ENCODE results near the gene TRAPPC3.

Gene TRAPPC3

GRCh38 chr1:36106269-36106668 is 43.0 kb downstream of the TRAPPC3 start:
- H3K18ac ChIP-seq (ENCODE audit: low read length), result no peak overlapping the region
- no peak overlapping the region for H3K9ac ChIP-seq (ENCODE audit: low read length)
- H2BK12ac ChIP-seq (ENCODE audit: low read length), result no peak overlapping the region
- WGBS (ENCODE audit: extremely low coverage, insufficient coverage, insufficient read length), result no CpG with 5 or more reads among the region's 5 CpGs
- H4K8ac ChIP-seq (ENCODE audit: low read depth, low read length), result no peak overlapping the region
- H3K4me2 ChIP-seq (ENCODE audit: low read length), result no peak overlapping the region
- H3K36me3 ChIP-seq (ENCODE audit: control insufficient read depth in 1 of 2, insufficient read depth in 2 of 2, low read length in 2 of 2), result no peaks in the 10 kb centered on the region
- no peaks in the 10 kb centered on the region for H3K9me3 ChIP-seq (ENCODE audit: insufficient read depth, low read depth, low read length)
- no peak overlapping the region for H3K4ac ChIP-seq (ENCODE audit: low read depth, low read length)
- no peak overlapping the region for H3K27ac ChIP-seq (ENCODE audit: low read depth, low read length)
- H3K4me3 ChIP-seq (ENCODE audit: low read depth, low read length), result no peak overlapping the region
- H3K27me3 ChIP-seq (ENCODE audit: insufficient read depth, low read length), result no peaks in the 10 kb centered on the region
- no peak overlapping the region for H2AK5ac ChIP-seq (ENCODE audit: low read length)
- peaks cover 11% of the 10 kb centered on the region for H3K79me1 ChIP-seq (ENCODE audit: low read length)
- no peak overlapping the region for H3K14ac ChIP-seq (ENCODE audit: low read length)
- no peak overlapping the region for H2BK120ac ChIP-seq (ENCODE audit: insufficient read depth, low read length, poor library complexity)
- no peaks in the 10 kb centered on the region for H3K79me2 ChIP-seq (ENCODE audit: control insufficient read depth, insufficient read depth, low read length, poor library complexity)
- no peak overlapping the region for H3K23ac ChIP-seq (ENCODE audit: low read length)
- peaks cover 10 to 21% of the 10 kb centered on the region in 2 experiments for H3K4me1 ChIP-seq (ENCODE audit: control insufficient read depth in 1 of 2, insufficient read depth in 2 of 2, low read length in 2 of 2)
- H4K91ac ChIP-seq (ENCODE audit: low read depth, low read length), result no peak overlapping the region
- H2AFZ ChIP-seq (ENCODE audit: insufficient read depth, low read length, poor library complexity), result no peak overlapping the region
- H4K12ac ChIP-seq (ENCODE audit: low read depth, low read length), result no peak overlapping the region
- H2BK5ac ChIP-seq (ENCODE audit: low read depth, low read length, poor library complexity), result no peak overlapping the region
- no peak for DNase-seq

GRCh38 chr1:36101546-36101945 is 47.7 kb downstream of the TRAPPC3 start:
- H4K8ac ChIP-seq (ENCODE audit: low read depth, low read length), result no peak overlapping the region
- H2BK120ac ChIP-seq (ENCODE audit: insufficient read depth, low read length, poor library complexity), result no peak overlapping the region
- WGBS (ENCODE audit: extremely low coverage, insufficient coverage, insufficient read length), result no CpG with 5 or more reads among the region's 5 CpGs
- H3K36me3 ChIP-seq (ENCODE audit: control insufficient read depth in 1 of 2, insufficient read depth in 2 of 2, low read length in 2 of 2), result no peaks in the 10 kb centered on the region
- no peak overlapping the region for H3K23ac ChIP-seq (ENCODE audit: low read length)
- no peak overlapping the region for H3K4me3 ChIP-seq (ENCODE audit: low read depth, low read length)
- no peak overlapping the region for H3K4ac ChIP-seq (ENCODE audit: low read depth, low read length)
- DNase-seq, result no peak
- H3K14ac ChIP-seq (ENCODE audit: low read length), result no peak overlapping the region
- H3K4me1 ChIP-seq (ENCODE audit: control insufficient read depth in 1 of 2, insufficient read depth in 2 of 2, low read length in 2 of 2), result peaks cover 0 to 2% of the 10 kb centered on the region in 2 experiments
- no peak overlapping the region for H3K27ac ChIP-seq (ENCODE audit: low read depth, low read length)
- H4K12ac ChIP-seq (ENCODE audit: low read depth, low read length), result no peak overlapping the region
- no peak overlapping the region for H2AFZ ChIP-seq (ENCODE audit: insufficient read depth, low read length, poor library complexity)
- no peak overlapping the region for H3K9ac ChIP-seq (ENCODE audit: low read length)
- no peak overlapping the region for H4K91ac ChIP-seq (ENCODE audit: low read depth, low read length)
- H3K27me3 ChIP-seq (ENCODE audit: insufficient read depth, low read length), result no peaks in the 10 kb centered on the region
- H3K9me3 ChIP-seq (ENCODE audit: insufficient read depth, low read depth, low read length), result no peaks in the 10 kb centered on the region
- no peak overlapping the region for H3K4me2 ChIP-seq (ENCODE audit: low read length)
- no peak overlapping the region for H2BK5ac ChIP-seq (ENCODE audit: low read depth, low read length, poor library complexity)
- H2BK12ac ChIP-seq (ENCODE audit: low read length), result no peak overlapping the region
- H3K79me2 ChIP-seq (ENCODE audit: control insufficient read depth, insufficient read depth, low read length, poor library complexity), result no peaks in the 10 kb centered on the region
- no peak overlapping the region for H3K18ac ChIP-seq (ENCODE audit: low read length)
- H2AK5ac ChIP-seq (ENCODE audit: low read length), result no peak overlapping the region
- no peaks in the 10 kb centered on the region for H3K79me1 ChIP-seq (ENCODE audit: low read length)

GRCh38 chr1:36100376-36100775 is 48.9 kb downstream of the TRAPPC3 start:
- Histone ChIP-seq H3K4ac (ENCODE audit: low read depth, low read length) (no peak overlapping the region), H3K79me2 (ENCODE audit: control insufficient read depth, insufficient read depth, low read length, poor library complexity) (no peaks in the 10 kb centered on the region), H3K4me1 (ENCODE audit: control insufficient read depth in 1 of 2, insufficient read depth in 2 of 2, low read length in 2 of 2) (no peaks in the 10 kb centered on the region), H2BK5ac (ENCODE audit: low read depth, low read length, poor library complexity) (no peak overlapping the region), H3K14ac (ENCODE audit: low read length) (no peak overlapping the region), H3K4me3 (ENCODE audit: low read depth, low read length) (no peak overlapping the region), H3K79me1 (ENCODE audit: low read length) (no peaks in the 10 kb centered on the region), H4K8ac (ENCODE audit: low read depth, low read length) (no peak overlapping the region), H3K9me3 (ENCODE audit: insufficient read depth, low read depth, low read length) (no peaks in the 10 kb centered on the region), H2BK120ac (ENCODE audit: insufficient read depth, low read length, poor library complexity) (no peak overlapping the region), H3K36me3 (ENCODE audit: control insufficient read depth in 1 of 2, insufficient read depth in 2 of 2, low read length in 2 of 2) (peaks cover 4 to 5% of the 10 kb centered on the region in 2 experiments), H3K27ac (ENCODE audit: low read depth, low read length) (no peak overlapping the region), H3K4me2 (ENCODE audit: low read length) (no peak overlapping the region), H2AK5ac (ENCODE audit: low read length) (no peak overlapping the region), H3K27me3 (ENCODE audit: insufficient read depth, low read length) (no peaks in the 10 kb centered on the region), H2BK12ac (ENCODE audit: low read length) (no peak overlapping the region), H4K12ac (ENCODE audit: low read depth, low read length) (no peak overlapping the region), H2AFZ (ENCODE audit: insufficient read depth, low read length, poor library complexity) (no peak overlapping the region), H3K23ac (ENCODE audit: low read length) (no peak overlapping the region), H3K18ac (ENCODE audit: low read length) (no peak overlapping the region), H4K91ac (ENCODE audit: low read depth, low read length) (no peak overlapping the region), H3K9ac (ENCODE audit: low read length) (no peak overlapping the region)
- no CpG with 5 or more reads among the region's 6 CpGs for WGBS (ENCODE audit: extremely low coverage, insufficient coverage, insufficient read length)
- no peak for DNase-seq

- no peaks in the 10 kb centered on the region for H3K27me3 ChIP-seq (ENCODE audit: insufficient read depth, low read length)
- H2AK5ac ChIP-seq (ENCODE audit: low read length), result no peak overlapping the region
- no peak overlapping the region for H2BK120ac ChIP-seq (ENCODE audit: insufficient read depth, low read length, poor library complexity)
- no peak overlapping the region for H3K9ac ChIP-seq (ENCODE audit: low read length)
- H2BK5ac ChIP-seq (ENCODE audit: low read depth, low read length, poor library complexity), result no peak overlapping the region
- H2AFZ ChIP-seq (ENCODE audit: insufficient read depth, low read length, poor library complexity), result no peak overlapping the region
- no peak overlapping the region for H3K18ac ChIP-seq (ENCODE audit: low read length)
- no peak overlapping the region for H3K23ac ChIP-seq (ENCODE audit: low read length)
- no peak overlapping the region for H2BK12ac ChIP-seq (ENCODE audit: low read length)
- peak; percentile 55 to 83 for DNase-seq
- H3K14ac ChIP-seq (ENCODE audit: low read length), result no peak overlapping the region
- H3K9me3 ChIP-seq (ENCODE audit: insufficient read depth, low read depth, low read length), result no peaks in the 10 kb centered on the region
- H3K4ac ChIP-seq (ENCODE audit: low read depth, low read length), result no peak overlapping the region
- no peak overlapping the region for H4K91ac ChIP-seq (ENCODE audit: low read depth, low read length)
- no peaks in the 10 kb centered on the region for H3K79me2 ChIP-seq (ENCODE audit: control insufficient read depth, insufficient read depth, low read length, poor library complexity)
- H3K36me3 ChIP-seq (ENCODE audit: control insufficient read depth in 1 of 2, insufficient read depth in 2 of 2, low read length in 2 of 2), result peaks cover 6 to 7% of the 10 kb centered on the region in 2 experiments
- no peak overlapping the region for H3K27ac ChIP-seq (ENCODE audit: low read depth, low read length)
- H3K4me3 ChIP-seq (ENCODE audit: low read depth, low read length), result no peak overlapping the region
- H3K4me2 ChIP-seq (ENCODE audit: low read length), result no peak overlapping the region
- WGBS (ENCODE audit: extremely low coverage, insufficient coverage, insufficient read length), result no CpG with 5 or more reads among the region's 18 CpGs
- H3K79me1 ChIP-seq (ENCODE audit: low read length), result no peaks in the 10 kb centered on the region
- H4K12ac ChIP-seq (ENCODE audit: low read depth, low read length), result no peak overlapping the region
- H4K8ac ChIP-seq (ENCODE audit: low read depth, low read length), result no peak overlapping the region
- no peaks in the 10 kb centered on the region for H3K4me1 ChIP-seq (ENCODE audit: control insufficient read depth in 1 of 2, insufficient read depth in 2 of 2, low read length in 2 of 2)
Measured at GRCh38 chr1:36099681-36100341, 49.5 kb downstream of the TRAPPC3 start.
